Muscle of back (tissue), 11 donors: ENCODE data around the gene LGMN. TPM values are rescaled to one million over a fixed set of nuclear protein-coding genes. Genes with fewer than 3 reads are reported as not detected.
A peak's percentile ranks its signal among the peaks of the same experiment; 100 is the strongest.

Experiments used
- DNase-seq, 3 donors: peaks; one replicate each; pipeline versions ENCODE4 v3.0.0 to v3.0.0-alpha.2; 2013
- polyA plus RNA-seq, 10 donors: library from polyadenylated mRNA; unstranded; fragments of 120-200 nt; gene quantifications; one replicate each; pipeline ENCODE4 v1.2.1, GENCODE V29; 2013; ENCODE audit not compliant: insufficient read length in 10 of 10

Gene LGMN
- polyA plus RNA-seq, 10 donors: 62.8 to 98.6 (median 80.2) TPM

- peak in 1 of 3 donors; percentile 65 for DNase-seq
Observed at GRCh38 chr14:92729634-92730358, 18.6 kb downstream of the LGMN start.

- no peak for DNase-seq
Observed at GRCh38 chr14:92728759-92729364, 19.6 kb downstream of the LGMN start.

GRCh38 chr14:92726933-92727262, 21.5 kb downstream of the LGMN start:
- no peak for DNase-seq

- DNase-seq: no peak
Observed at GRCh38 chr14:92726135-92726932, 22.1 kb downstream of the LGMN start.

GRCh38 chr14:92724516-92725340, 23.7 kb downstream of the LGMN start:
- no peak for DNase-seq

- DNase-seq: peak in 2 of 3 donors; percentile 26 to 78
Observed at GRCh38 chr14:92719890-92720323, 28.5 kb downstream of the LGMN start.

- DNase-seq: peak; percentile 64 to 87 (median 70)
Observed at GRCh38 chr14:92719421-92719820, 29.0 kb downstream of the LGMN start.

GRCh38 chr14:92718664-92719063, 29.8 kb downstream of the LGMN start:
- DNase-seq: peak in 1 of 3 donors; percentile 48

GRCh38 chr14:92717571-92718042, 30.8 kb downstream of the LGMN start:
- DNase-seq: no peak

- DNase-seq: no peak
Observed at GRCh38 chr14:92716131-92716530, 32.3 kb downstream of the LGMN start.

GRCh38 chr14:92714739-92715307, 33.6 kb downstream of the LGMN start:
- DNase-seq: peak in 1 of 3 donors; percentile 34

GRCh38 chr14:92712654-92713051, 35.8 kb downstream of the LGMN start:
- no peak for DNase-seq

- DNase-seq: no peak
Observed at GRCh38 chr14:92711976-92712653, 36.3 kb downstream of the LGMN start.

- no peak for DNase-seq
Observed at GRCh38 chr14:92710001-92710341, 38.5 kb downstream of the LGMN start.

GRCh38 chr14:92709340-92710000, 39.0 kb downstream of the LGMN start:
- DNase-seq: no peak

GRCh38 chr14:92706386-92706785, 42.0 kb downstream of the LGMN start:
- DNase-seq: no peak

- no peak for DNase-seq
Observed at GRCh38 chr14:92704821-92705220, 43.6 kb downstream of the LGMN start.

GRCh38 chr14:92704036-92704804, 44.2 kb downstream of the LGMN start:
- peak in 1 of 3 donors; percentile 45 for DNase-seq

GRCh38 chr14:92703516-92703915, 44.9 kb downstream of the LGMN start:
- DNase-seq: no peak
